Stomach (tissue), 9 donors: ENCODE data around the gene TNS1. TPM values are rescaled to one million over a fixed set of nuclear protein-coding genes. Genes with fewer than 3 reads are reported as not detected.

Experiments used
- DNase-seq, 2 donors: peaks; one replicate each; pipeline versions ENCODE4 v3.0.0 to v3.0.0-alpha.2; 2013 to 2019
- H3K27ac ChIP-seq, 5 donors: fragments of 200-600 bp in 4 of 5; sonication (generic) in 4 of 5; one replicate each; pipeline ENCODE4 v1.5.1; 2013 to 2019; ENCODE audit warnings: mild to moderate bottlenecking in 1 of 5, moderate library complexity in 1 of 5
- H3K27me3 ChIP-seq, 3 donors: fragments of 200-600 bp; sonication (generic); one replicate each; pipeline ENCODE4 v1.5.1; 2017 to 2019; ENCODE audit warnings: mixed run types in 1 of 3
- H3K36me3 ChIP-seq, 4 donors: fragments of 200-600 bp; sonication (generic); 1 replicate in 3 of 4; 2 replicates in 1 of 4; pipeline ENCODE4 v1.5.1; 2016 to 2019
- H3K4me1 ChIP-seq, 4 donors: fragments of 200-600 bp; sonication (generic); one replicate each; pipeline ENCODE4 v1.5.1; 2016 to 2019
- H3K4me3 ChIP-seq, 4 donors: fragments of 200-600 bp; sonication (generic) in 3 of 4; one replicate each; pipeline ENCODE4 v1.5.1; 2016 to 2019; ENCODE audit warnings: mild to moderate bottlenecking in 1 of 4
- H3K9me3 ChIP-seq, 4 donors: fragments of 200-600 bp; sonication (generic); one replicate each; pipeline ENCODE4 v1.5.1; 2016 to 2019
- EP300 ChIP-seq: sonication (generic); formaldehyde crosslinking; IDR thresholded peaks from one replicate; pipeline ENCODE4 v1.6.1; 2017; ENCODE audit warnings: antibody characterized with exemption
- POLR2A ChIP-seq, 4 donors: fragments of 450-650 bp; IDR thresholded peaks; one replicate each; pipeline ENCODE4 v1.6.1; 2016; ENCODE audit warnings: antibody characterized with exemption in 4 of 4, control low read depth in 2 of 4, mild to moderate bottlenecking in 1 of 4, moderate library complexity in 1 of 4
- POLR2AphosphoS5 ChIP-seq, 3 donors: sonication (generic); formaldehyde crosslinking; IDR thresholded peaks; one replicate each; pipeline ENCODE4 v1.6.1; 2016; ENCODE audit warnings: antibody characterized with exemption in 3 of 3
- WGBS, 5 donors: extraction: QIAGEN DNeasy Blood & Tissue Kit in 3 of 5; methylation state at CpG; one replicate each; pipeline versions ENCODE4 v1.1.5 to v1.1.7; 2013 to 2018; 5-methylcytosine and 5-hydroxymethylcytosine counted together
- intact Hi-C: fragments of 100-400 bp; cut with DNase I; formaldehyde crosslinking; loops from one replicate; pipeline ENCODE4 v1.15.1; 2023; ENCODE audit warnings: low total_unique reads
- polyA plus RNA-seq, 3 donors: library from polyadenylated mRNA; stranded (reverse); fragments of 200-250 nt; gene quantifications; one replicate each; pipeline ENCODE4 v1.2.3, GENCODE V29; 2013
- total RNA-seq, 5 donors: library from RNA; depleted of rRNA; stranded (reverse); fragments of >200 nt; gene quantifications; one replicate each; pipeline versions ENCODE4 v1.1.0 to v1.2.3, GENCODE V29; 2014 to 2016
- TF ChIP-seq, protein P1 (sequence below), 7 experiments: fragments of 450-650 bp in 4 of 7; fragments of 200-600 bp in 3 of 7; sonication (generic) in 3 of 7; IDR thresholded peaks; one replicate each; pipeline ENCODE4 v1.5.1; 2016 to 2019; ENCODE audit warnings: antibody characterized with exemption in 7 of 7, control low read depth in 2 of 7, mild to moderate bottlenecking in 1 of 7
- donor health status: healthy with polysubstance abuse.
- donor health status: Bipolar disorder and iron deficiency.
- donor health status: healthy.

TNS1 gene
- total and polyA plus RNA-seq, 8 donors = 18.5 to 682 (median 160) TPM

DNA sequence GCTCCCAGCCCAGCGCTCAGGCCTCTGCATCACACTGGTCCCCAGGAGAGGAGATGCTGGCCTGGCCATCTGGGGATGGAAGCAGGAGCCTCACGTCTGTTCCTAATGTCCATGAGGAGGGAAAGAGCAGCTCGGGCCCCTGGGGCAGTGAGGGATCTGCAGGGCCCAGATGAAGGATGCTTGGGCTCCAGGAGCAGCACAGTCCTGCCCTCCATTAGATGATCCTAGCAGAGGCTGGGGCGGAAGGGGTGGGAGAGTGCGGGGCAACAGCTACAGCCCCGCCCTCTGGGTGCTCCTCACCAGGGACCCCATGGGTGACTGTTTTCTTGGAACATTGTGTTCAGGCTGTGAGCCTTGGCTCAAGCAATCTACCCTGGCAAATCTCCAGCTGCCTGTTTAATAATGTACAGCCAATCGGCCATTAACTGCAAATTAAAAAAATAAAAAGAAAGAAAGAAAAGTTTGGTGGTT lies 49.7 kb downstream of the TNS1 start:
- H3K36me3 ChIP-seq = no peaks in the 10 kb centered on the region
- peak overlapping the region in 4 of 5 donors; percentile 78 to 83 (median 80) for H3K27ac ChIP-seq
- intact Hi-C loops = no loop called here
- TF ChIP-seq EP300 (peak; percentile 76), POLR2AphosphoS5 (IDR thresholded peaks at IDR 0.05) (peak; percentile 37 to 68 (median 42))
- TF ChIP-seq, protein P1, sequence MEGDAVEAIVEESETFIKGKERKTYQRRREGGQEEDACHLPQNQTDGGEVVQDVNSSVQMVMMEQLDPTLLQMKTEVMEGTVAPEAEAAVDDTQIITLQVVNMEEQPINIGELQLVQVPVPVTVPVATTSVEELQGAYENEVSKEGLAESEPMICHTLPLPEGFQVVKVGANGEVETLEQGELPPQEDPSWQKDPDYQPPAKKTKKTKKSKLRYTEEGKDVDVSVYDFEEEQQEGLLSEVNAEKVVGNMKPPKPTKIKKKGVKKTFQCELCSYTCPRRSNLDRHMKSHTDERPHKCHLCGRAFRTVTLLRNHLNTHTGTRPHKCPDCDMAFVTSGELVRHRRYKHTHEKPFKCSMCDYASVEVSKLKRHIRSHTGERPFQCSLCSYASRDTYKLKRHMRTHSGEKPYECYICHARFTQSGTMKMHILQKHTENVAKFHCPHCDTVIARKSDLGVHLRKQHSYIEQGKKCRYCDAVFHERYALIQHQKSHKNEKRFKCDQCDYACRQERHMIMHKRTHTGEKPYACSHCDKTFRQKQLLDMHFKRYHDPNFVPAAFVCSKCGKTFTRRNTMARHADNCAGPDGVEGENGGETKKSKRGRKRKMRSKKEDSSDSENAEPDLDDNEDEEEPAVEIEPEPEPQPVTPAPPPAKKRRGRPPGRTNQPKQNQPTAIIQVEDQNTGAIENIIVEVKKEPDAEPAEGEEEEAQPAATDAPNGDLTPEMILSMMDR (IDR thresholded peaks at IDR 0.05) = no peak
- 44 to 61% (median 55%) methylated on average over 7 of the region's 7 CpGs for WGBS, 5 donors
- no peaks in the 10 kb centered on the region for H3K9me3 ChIP-seq
- H3K27me3 ChIP-seq = no peaks in the 10 kb centered on the region
- peaks cover 37 to 93% (median 71%) of the 10 kb centered on the region in 4 donors for H3K4me1 ChIP-seq
- no peak overlapping the region for H3K4me3 ChIP-seq
- DNase-seq = peak; percentile 53 to 58

- DNase-seq = no peak
- TF ChIP-seq POLR2AphosphoS5 (IDR thresholded peaks at IDR 0.05) (no peak), EP300 (no peak), POLR2A (IDR thresholded peaks at IDR 0.05) (no peak)
- TF ChIP-seq, protein P1 (IDR thresholded peaks at IDR 0.05) = no peak
- H3K27ac ChIP-seq = peak overlapping the region in 4 of 5 donors; percentile 78 to 83 (median 80)
- no peaks in the 10 kb centered on the region for H3K9me3 ChIP-seq
- H3K4me1 ChIP-seq = peaks cover 38 to 99% (median 71%) of the 10 kb centered on the region in 4 donors
- no peaks in the 10 kb centered on the region for H3K27me3 ChIP-seq
- intact Hi-C loops = no loop called here
- H3K4me3 ChIP-seq = no peak overlapping the region
- 94 to 96% (median 95%) methylated on average over 7 of the region's 7 CpGs for WGBS, 5 donors
- H3K36me3 ChIP-seq = no peaks in the 10 kb centered on the region
These were observed 50.4 kb downstream of the TNS1 start for GRCh38 chr2:217952409-217952808.

DNA sequence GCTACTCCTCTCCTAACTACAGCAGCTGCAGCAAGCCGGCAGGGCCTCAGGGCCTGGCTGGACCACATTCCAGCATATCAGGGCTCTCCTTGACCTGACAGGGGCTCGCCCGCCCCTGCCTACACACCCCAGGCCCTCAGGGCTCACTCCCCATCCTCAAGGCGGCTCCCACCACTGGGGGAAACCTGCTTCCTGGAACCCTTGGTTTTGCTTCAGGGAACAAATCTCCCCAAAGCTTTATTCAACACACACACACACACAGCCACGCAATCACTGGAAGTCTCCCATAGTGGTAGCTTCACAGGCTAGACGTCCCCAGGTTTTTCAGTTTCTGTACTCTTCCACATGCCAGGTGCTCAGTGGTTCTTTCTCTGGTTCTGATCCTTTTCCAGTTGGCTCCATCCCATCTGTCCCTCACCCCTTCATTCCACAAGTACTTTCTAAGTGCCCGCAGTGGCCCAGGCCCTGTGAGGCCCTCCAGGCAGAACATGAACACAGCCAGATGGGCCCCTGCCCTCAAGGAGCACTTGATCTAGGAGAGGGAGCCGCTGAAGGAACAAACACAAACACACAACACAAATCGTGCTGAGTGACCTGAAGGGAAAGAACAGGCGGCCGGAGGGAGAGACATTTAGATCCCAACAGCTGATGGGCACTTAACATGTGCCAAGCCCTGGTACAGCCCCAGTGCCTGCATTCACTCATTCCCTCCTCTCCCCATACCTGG lies 51.1 kb downstream of the TNS1 start:
- Histone ChIP-seq H3K9me3 (no peaks in the 10 kb centered on the region), H3K36me3 (no peaks in the 10 kb centered on the region), H3K4me3 (no peak overlapping the region), H3K4me1 (peaks cover 38 to 100% (median 71%) of the 10 kb centered on the region in 4 donors), H3K27ac (peak overlapping the region in 4 of 5 donors; percentile 78 to 83 (median 80)), H3K27me3 (no peaks in the 10 kb centered on the region)
- WGBS, 5 donors = 65 to 83% (median 76%) methylated on average over 7 to 11 of the region's 11 CpGs
- DNase-seq = peak in 1 of 2 donors; percentile 25
- TF ChIP-seq POLR2A (IDR thresholded peaks at IDR 0.05) (no peak), POLR2AphosphoS5 (IDR thresholded peaks at IDR 0.05) (no peak), EP300 (no peak)
- TF ChIP-seq, protein P1 (IDR thresholded peaks at IDR 0.05) = no peak
- intact Hi-C loops = no loop called here

DNA sequence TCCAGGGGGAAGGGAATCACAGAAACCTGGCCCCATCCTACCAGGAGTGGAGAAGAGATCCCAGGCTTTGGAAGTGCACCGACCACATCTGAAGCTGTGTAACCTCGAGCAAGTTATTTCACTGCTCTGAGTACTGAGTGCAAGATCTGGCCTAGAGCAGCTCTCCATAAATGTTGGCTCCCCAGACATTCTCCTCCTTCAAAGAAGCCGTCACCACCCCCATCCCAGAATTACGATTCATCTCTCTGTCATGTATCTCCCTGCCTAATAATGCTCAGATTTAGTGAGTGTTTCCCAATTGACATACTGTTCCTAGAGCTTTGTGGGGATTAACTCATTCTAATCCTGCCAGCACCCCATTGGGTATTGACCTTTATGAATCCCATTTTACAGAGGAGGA lies 51.7 kb downstream of the TNS1 start:
- no peak for DNase-seq
- Histone ChIP-seq H3K9me3 (no peaks in the 10 kb centered on the region), H3K27ac (peak overlapping the region in 4 of 5 donors; percentile 78 to 83 (median 80)), H3K27me3 (no peaks in the 10 kb centered on the region), H3K4me1 (peaks cover 38 to 100% (median 73%) of the 10 kb centered on the region in 4 donors), H3K36me3 (no peaks in the 10 kb centered on the region), H3K4me3 (no peak overlapping the region)
- no peak for TF ChIP-seq POLR2AphosphoS5 (IDR thresholded peaks at IDR 0.05)
- TF ChIP-seq, protein P1 (IDR thresholded peaks at IDR 0.05) = no peak
- no peak for TF ChIP-seq POLR2A (IDR thresholded peaks at IDR 0.05)
- TF ChIP-seq EP300 = no peak
- 68 to 84% (median 78%) methylated on average over 4 of the region's 4 CpGs for WGBS, 5 donors
- intact Hi-C loops = no loop called here
